Type B pancreatic cell (in vitro differentiated cells): ENCODE results near the gene SEPTIN1. TPM values are rescaled to one million over a fixed set of nuclear protein-coding genes. Genes with fewer than 3 reads are reported as not detected.
A peak's percentile ranks its signal among the peaks of the same experiment; 100 is the strongest.
"Not testable (repeated sequence)": the region's sequence is repeated elsewhere in the genome, so short reads cannot be mapped to it uniquely, and the experiment has no call there.

ENCODE experiments used
- DNase-seq: peaks from one replicate; pipeline ENCODE4 v3.0.0; 2021; ENCODE audit warnings: mixed read lengths; ENCODE audit not compliant: unreplicated experiment; ENCODE audit errors: extremely low spot score
- H3K27ac Mint-ChIP-seq: 2 replicates; pipeline ENCODE4 v1.8.0; 2021; ENCODE audit warnings: mild to moderate bottlenecking, mixed read lengths
- H3K27me3 Mint-ChIP-seq: 2 replicates; pipeline ENCODE4 v1.8.0; 2021; ENCODE audit warnings: mixed read lengths
- H3K36me3 Mint-ChIP-seq: 2 replicates; pipeline ENCODE4 v1.8.0; 2021; ENCODE audit warnings: mixed read lengths
- H3K4me1 Mint-ChIP-seq: one replicate; pipeline ENCODE4 v1.8.0; 2021; ENCODE audit warnings: mixed read lengths; ENCODE audit not compliant: unreplicated experiment
- H3K4me3 Mint-ChIP-seq: 2 replicates; pipeline ENCODE4 v1.8.0; 2021; ENCODE audit warnings: mild to moderate bottlenecking, mixed read lengths
- H3K9me3 Mint-ChIP-seq: 2 replicates; pipeline ENCODE4 v1.8.0; 2021; ENCODE audit warnings: mixed read lengths
- CTCF ChIP-seq: fragments of 200-600 bp; sonication (generic); conservative IDR thresholded peaks from 2 replicates; pipeline ENCODE4 v1.5.0; 2021; ENCODE audit warnings: antibody characterized with exemption, mild to moderate bottlenecking
- total RNA-seq: library from RNA; stranded (reverse); gene quantifications from 2 replicates; pipeline ENCODE4 v1.2.1, GENCODE V29; 2021; ENCODE audit warnings: low replicate concordance

Gene SEPTIN1
- total RNA-seq, 1 donor from 2014 or later = 2.3 TPM

- Mint-ChIP-seq H3K27ac (no peak overlapping the region), H3K27me3 (no peaks in the 10 kb centered on the region), H3K4me1 (peaks cover 45% of the 10 kb centered on the region), H3K4me3 (peak overlapping the region; percentile 62), H3K9me3 (no peaks in the 10 kb centered on the region), H3K36me3 (peaks cover 3% of the 10 kb centered on the region)
- no peak for TF ChIP-seq CTCF
- DNase-seq = no peak
These were observed 14.7 kb upstream of the SEPTIN1 start for GRCh38 chr16:30397056-30397455.

GRCh38 chr16:30396627-30397026 is 14.3 kb upstream of the SEPTIN1 start:
- Mint-ChIP-seq H3K4me3 (peak overlapping the region; percentile 62), H3K4me1 (peaks cover 42% of the 10 kb centered on the region)
- H3K27ac Mint-ChIP-seq, H3K27me3 Mint-ChIP-seq, H3K36me3 Mint-ChIP-seq, DNase-seq, H3K9me3 Mint-ChIP-seq: not testable (repeated sequence)

GRCh38 chr16:30395992-30396585 is 13.7 kb upstream of the SEPTIN1 start:
- H3K9me3 Mint-ChIP-seq = no peaks in the 10 kb centered on the region
- peak overlapping the region; percentile 86 for H3K4me3 Mint-ChIP-seq
- peak overlapping the region; percentile 74 for H3K27ac Mint-ChIP-seq
- H3K4me1 Mint-ChIP-seq = peaks cover 39% of the 10 kb centered on the region
- peaks cover 3% of the 10 kb centered on the region for H3K36me3 Mint-ChIP-seq
- no peak for DNase-seq
- TF ChIP-seq CTCF = no peak
- no peaks in the 10 kb centered on the region for H3K27me3 Mint-ChIP-seq

- DNase-seq = peak; percentile 89
- no peaks in the 10 kb centered on the region for H3K9me3 Mint-ChIP-seq
- no peaks in the 10 kb centered on the region for H3K27me3 Mint-ChIP-seq
- H3K4me3 Mint-ChIP-seq = peak within 1 kb of the TSS; percentile 88
- TF ChIP-seq CTCF = peak; percentile 59
- H3K27ac Mint-ChIP-seq = peak within 1 kb of the TSS; percentile 85
- H3K36me3 Mint-ChIP-seq = peaks cover 3% of the 10 kb centered on the region
- peaks cover 35% of the 10 kb centered on the region for H3K4me1 Mint-ChIP-seq
These were observed 13.0 kb upstream of the SEPTIN1 start, which contains the start of gene ZNF48 for GRCh38 chr16:30395155-30395991. Gene ZNF48, plus strand, starts transcription at chr16:30395420. Its CDS starts 375 bp downstream, at chr16:30395795.

- H3K9me3 Mint-ChIP-seq = no peaks in the 10 kb centered on the region
These were observed 12.3 kb upstream of the SEPTIN1 start for GRCh38 chr16:30394592-30395154.

More at GRCh38 chr16:30394592-30395154, 12.3 kb upstream of the SEPTIN1 start:
- Mint-ChIP-seq H3K36me3 (peaks cover 3% of the 10 kb centered on the region), H3K4me1 (peaks cover 30% of the 10 kb centered on the region), H3K27ac (peak overlapping the region; percentile 85), H3K27me3 (no peaks in the 10 kb centered on the region), H3K4me3 (peak overlapping the region; percentile 88)
- no peak for DNase-seq
- no peak for TF ChIP-seq CTCF
